Measurements from ENCODE around the gene ALDH1L1.

- TF ChIP-seq ZNF8 (CRISPR knock-in tag; IDR thresholded peaks at IDR 0.05) (no peak), BACH2 (CRISPR knock-in tag; IDR thresholded peaks at IDR 0.05; ENCODE audit: borderline replicate concordance) (no peak), ARNTL (CRISPR knock-in tag; IDR thresholded peaks at IDR 0.05; ENCODE audit: borderline replicate concordance, low read depth) (no peak), ISL1 (CRISPR knock-in tag; IDR thresholded peaks at IDR 0.05) (no peak), CREB5 (CRISPR knock-in tag; IDR thresholded peaks at IDR 0.05; ENCODE audit: low read depth) (no peak), ZFP3 (CRISPR knock-in tag; IDR thresholded peaks at IDR 0.05) (no peak)
- TF ChIP-seq, protein P1, sequence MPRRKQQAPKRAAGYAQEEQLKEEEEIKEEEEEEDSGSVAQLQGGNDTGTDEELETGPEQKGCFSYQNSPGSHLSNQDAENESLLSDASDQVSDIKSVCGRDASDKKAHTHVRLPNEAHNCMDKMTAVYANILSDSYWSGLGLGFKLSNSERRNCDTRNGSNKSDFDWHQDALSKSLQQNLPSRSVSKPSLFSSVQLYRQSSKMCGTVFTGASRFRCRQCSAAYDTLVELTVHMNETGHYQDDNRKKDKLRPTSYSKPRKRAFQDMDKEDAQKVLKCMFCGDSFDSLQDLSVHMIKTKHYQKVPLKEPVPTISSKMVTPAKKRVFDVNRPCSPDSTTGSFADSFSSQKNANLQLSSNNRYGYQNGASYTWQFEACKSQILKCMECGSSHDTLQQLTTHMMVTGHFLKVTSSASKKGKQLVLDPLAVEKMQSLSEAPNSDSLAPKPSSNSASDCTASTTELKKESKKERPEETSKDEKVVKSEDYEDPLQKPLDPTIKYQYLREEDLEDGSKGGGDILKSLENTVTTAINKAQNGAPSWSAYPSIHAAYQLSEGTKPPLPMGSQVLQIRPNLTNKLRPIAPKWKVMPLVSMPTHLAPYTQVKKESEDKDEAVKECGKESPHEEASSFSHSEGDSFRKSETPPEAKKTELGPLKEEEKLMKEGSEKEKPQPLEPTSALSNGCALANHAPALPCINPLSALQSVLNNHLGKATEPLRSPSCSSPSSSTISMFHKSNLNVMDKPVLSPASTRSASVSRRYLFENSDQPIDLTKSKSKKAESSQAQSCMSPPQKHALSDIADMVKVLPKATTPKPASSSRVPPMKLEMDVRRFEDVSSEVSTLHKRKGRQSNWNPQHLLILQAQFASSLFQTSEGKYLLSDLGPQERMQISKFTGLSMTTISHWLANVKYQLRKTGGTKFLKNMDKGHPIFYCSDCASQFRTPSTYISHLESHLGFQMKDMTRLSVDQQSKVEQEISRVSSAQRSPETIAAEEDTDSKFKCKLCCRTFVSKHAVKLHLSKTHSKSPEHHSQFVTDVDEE (CRISPR knock-in tag; IDR thresholded peaks at IDR 0.05): no peak
These were observed 26.6 kb downstream of the ALDH1L1 start for GRCh38 chr3:126153695-126154360.

All from SK-N-SH treated with all-trans-retinoic acid at 6 μM for 48 hours (cell line).